Endodermal cell (in vitro differentiated cells): ENCODE measurements around the gene KRTAP10-4. TPM values are rescaled to one million over a fixed set of nuclear protein-coding genes. Genes with fewer than 3 reads are reported as not detected.

ENCODE experiments used
- DNase-seq: peaks from one replicate; pipeline ENCODE4 v3.0.0-alpha.2; 2017
- H3K27ac ChIP-seq: 2 replicates; pipeline ENCODE4 v1.5.1; 2013; ENCODE audit warnings: mild to moderate bottlenecking, low read depth, low read length, moderate library complexity
- H3K27me3 ChIP-seq: 2 replicates; pipeline ENCODE4 v1.6.1; 2013; ENCODE audit warnings: mild to moderate bottlenecking, low read length, moderate library complexity; ENCODE audit not compliant: insufficient read depth, control insufficient read depth, poor library complexity, severe bottlenecking
- H3K36me3 ChIP-seq: 2 replicates; pipeline ENCODE4 v1.7.0; 2013; ENCODE audit warnings: mild to moderate bottlenecking, low read length, moderate library complexity; ENCODE audit not compliant: control insufficient read depth, insufficient read depth
- H3K4me1 ChIP-seq: one replicate; pipeline ENCODE4 v1.7.0; 2013; ENCODE audit warnings: low read length; ENCODE audit not compliant: control insufficient read depth, insufficient read depth
- H3K4me3 ChIP-seq: 2 replicates; pipeline ENCODE4 v1.5.1; 2013; ENCODE audit warnings: mild to moderate bottlenecking, low read length, moderate library complexity
- H3K9ac ChIP-seq: 2 replicates; pipeline ENCODE4 v1.6.1; 2013; ENCODE audit warnings: mild to moderate bottlenecking, low read length, moderate library complexity; ENCODE audit not compliant: poor library complexity, severe bottlenecking; ENCODE audit errors: extremely low read depth
- H3K9me3 ChIP-seq: 2 replicates; pipeline ENCODE4 v1.6.1; 2013; ENCODE audit warnings: mild to moderate bottlenecking, low read length, moderate library complexity; ENCODE audit not compliant: control insufficient read depth
- H3K27ac Mint-ChIP-seq: 2 replicates; pipeline ENCODE4 v1.8.0; 2020; ENCODE audit warnings: mixed read lengths
- H3K27me3 Mint-ChIP-seq: 2 replicates; pipeline ENCODE4 v1.8.0; 2021; ENCODE audit warnings: mild to moderate bottlenecking, mixed read lengths; ENCODE audit not compliant: insufficient read depth
- H3K36me3 Mint-ChIP-seq: 2 replicates; pipeline ENCODE4 v1.8.0; 2020; ENCODE audit warnings: low read depth, mixed read lengths
- H3K4me1 Mint-ChIP-seq: 2 replicates; pipeline ENCODE4 v1.8.0; 2020; ENCODE audit warnings: mixed read lengths
- H3K4me3 Mint-ChIP-seq: 2 replicates; pipeline ENCODE4 v1.8.0; 2020; ENCODE audit warnings: mild to moderate bottlenecking, moderate library complexity, mixed read lengths
- H3K9me3 Mint-ChIP-seq: 2 replicates; pipeline ENCODE4 v1.8.0; 2020; ENCODE audit warnings: mild to moderate bottlenecking, mixed read lengths
- CTCF ChIP-seq: fragments of 200-600 bp; sonication (generic); conservative IDR thresholded peaks from 2 replicates; pipeline ENCODE4 v1.5.0; 2021; ENCODE audit warnings: antibody characterized with exemption, mild to moderate bottlenecking
- WGBS, 2 experiments: methylation state at CpG; one replicate each; pipeline versions ENCODE4 v1.1.5 to v1.1.7; 2013; ENCODE audit warnings: missing lambda C conversion rate in 2 of 2, mixed read lengths in 1 of 2; ENCODE audit not compliant: insufficient coverage in 1 of 2, insufficient read length in 1 of 2; 5-methylcytosine and 5-hydroxymethylcytosine counted together
- total RNA-seq, 2 donors: library from RNA; stranded (reverse); fragmentation: NEBNext Ultra II Directional in 1 of 2; extraction: Animal tissue kit (Norgen Biotek cat#: 25700) in 1 of 2; gene quantifications; 2 replicates in 1 of 2; 3 replicates in 1 of 2; pipeline ENCODE4 v1.2.1, GENCODE V29; 2021

Gene KRTAP10-4
- total RNA-seq, 2 donors from 2014 or later = not detected

- no peak for DNase-seq
- no peaks in the 10 kb centered on the region for H3K36me3 Mint-ChIP-seq
- WGBS, 2 experiments = 79 to 86% methylated on average over 8 to 14 of the region's 14 CpGs
- no peak overlapping the region for H3K4me3 Mint-ChIP-seq
- H3K4me1 Mint-ChIP-seq = no peaks in the 10 kb centered on the region
- no peak overlapping the region for H3K4me3 ChIP-seq
- no peaks in the 10 kb centered on the region for H3K36me3 ChIP-seq
- no peaks in the 10 kb centered on the region for H3K9me3 ChIP-seq
- no peaks in the 10 kb centered on the region for H3K9me3 Mint-ChIP-seq
- no peak overlapping the region for H3K9ac ChIP-seq
- no peak for TF ChIP-seq CTCF
- no peak overlapping the region for H3K27ac ChIP-seq
- no peak overlapping the region for H3K27ac Mint-ChIP-seq
- H3K27me3 Mint-ChIP-seq = no peaks in the 10 kb centered on the region
- no peaks in the 10 kb centered on the region for H3K27me3 ChIP-seq
- no peaks in the 10 kb centered on the region for H3K4me1 ChIP-seq
Observed at GRCh38 chr21:44539046-44539445, 34.5 kb upstream of the KRTAP10-4 start.

GRCh38 chr21:44539991-44540666, 33.4 kb upstream of the KRTAP10-4 start, which contains the start of gene KRTAP10-1:
KRTAP10-1 (minus strand) TSS chr21:44540195; CDS start chr21:44540150, 45 bp downstream.
- Histone ChIP-seq H3K9ac (no peak within 1 kb of the TSS), H3K27me3 (no peaks in the 10 kb centered on the region), H3K4me3 (no peak within 1 kb of the TSS), H3K27ac (no peak within 1 kb of the TSS), H3K36me3 (no peaks in the 10 kb centered on the region), H3K9me3 (no peaks in the 10 kb centered on the region), H3K4me1 (no peaks in the 10 kb centered on the region)
- Mint-ChIP-seq H3K36me3 (no peaks in the 10 kb centered on the region), H3K27ac (no peak within 1 kb of the TSS), H3K9me3 (no peaks in the 10 kb centered on the region), H3K27me3 (no peaks in the 10 kb centered on the region), H3K4me3 (no peak within 1 kb of the TSS), H3K4me1 (no peaks in the 10 kb centered on the region)
- DNase-seq = no peak
- no peak for TF ChIP-seq CTCF
- WGBS, 2 experiments = 86 to 89% methylated on average over 15 to 21 of the region's 21 CpGs

DNA sequence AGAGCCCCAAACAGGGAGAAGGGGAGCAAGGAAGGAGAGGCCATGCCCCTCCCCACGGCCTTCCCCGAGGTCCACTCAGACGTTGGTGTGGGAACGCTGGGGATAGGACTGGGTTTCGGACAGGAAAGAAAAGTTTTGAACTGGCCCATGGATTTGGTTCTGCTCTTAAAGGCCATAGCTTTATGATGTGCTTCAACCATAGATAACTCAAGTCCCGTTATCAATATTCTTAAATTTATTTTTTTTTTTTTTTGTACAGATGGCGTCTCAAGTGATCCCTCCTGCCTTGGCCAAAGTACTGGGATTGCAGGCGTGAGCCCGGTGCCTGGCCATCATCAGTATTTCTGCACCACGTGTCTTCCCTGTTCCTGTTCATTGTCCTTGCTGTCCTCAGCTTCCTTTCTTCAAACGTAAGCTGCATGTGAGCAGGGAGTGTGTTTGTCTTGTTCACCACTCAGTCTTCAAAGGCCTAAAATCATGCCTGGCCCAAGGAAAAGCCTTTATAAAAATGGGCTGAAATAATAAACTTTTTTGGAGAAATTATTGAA, 32.7 kb upstream of the KRTAP10-4 start:
- WGBS, 2 experiments = 91 to 94% methylated on average over 6 to 11 of the region's 11 CpGs

More for the DNA sequence above, 32.7 kb upstream of the KRTAP10-4 start:
- Mint-ChIP-seq H3K27ac (no peak overlapping the region), H3K4me3 (no peak overlapping the region), H3K9me3 (peaks cover 5% of the 10 kb centered on the region), H3K27me3 (no peaks in the 10 kb centered on the region), H3K36me3 (no peaks in the 10 kb centered on the region), H3K4me1 (no peaks in the 10 kb centered on the region)
- Histone ChIP-seq H3K27ac (no peak overlapping the region), H3K4me3 (no peak overlapping the region), H3K36me3 (no peaks in the 10 kb centered on the region), H3K4me1 (no peaks in the 10 kb centered on the region), H3K9ac (no peak overlapping the region), H3K27me3 (no peaks in the 10 kb centered on the region), H3K9me3 (no peaks in the 10 kb centered on the region)
- no peak for DNase-seq
- no peak for TF ChIP-seq CTCF
